Measurements from ENCODE around the gene C17orf114.

Gene C17orf114

DNA sequence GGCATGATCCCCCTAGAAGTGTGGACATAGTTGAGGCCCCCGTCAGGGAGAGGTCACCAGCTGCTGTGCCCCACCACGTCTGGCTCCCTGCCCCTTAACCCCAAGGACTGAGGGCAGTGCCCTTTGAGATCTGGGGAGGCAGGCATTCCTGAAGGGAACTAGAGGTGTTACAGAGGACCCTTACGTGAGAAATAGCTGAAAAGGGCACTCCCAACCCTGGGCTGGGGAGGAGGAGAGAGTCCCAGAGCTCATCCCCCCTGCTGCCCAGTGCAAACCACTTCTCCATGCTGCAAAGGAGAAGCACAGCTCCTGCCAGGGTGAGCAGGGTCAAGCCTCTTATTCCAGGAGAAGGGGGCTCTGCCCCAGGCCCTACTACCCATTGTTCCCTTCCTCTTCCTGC is 20.7 kb upstream of the C17orf114 start:
- no peak for DNase-seq

DNA sequence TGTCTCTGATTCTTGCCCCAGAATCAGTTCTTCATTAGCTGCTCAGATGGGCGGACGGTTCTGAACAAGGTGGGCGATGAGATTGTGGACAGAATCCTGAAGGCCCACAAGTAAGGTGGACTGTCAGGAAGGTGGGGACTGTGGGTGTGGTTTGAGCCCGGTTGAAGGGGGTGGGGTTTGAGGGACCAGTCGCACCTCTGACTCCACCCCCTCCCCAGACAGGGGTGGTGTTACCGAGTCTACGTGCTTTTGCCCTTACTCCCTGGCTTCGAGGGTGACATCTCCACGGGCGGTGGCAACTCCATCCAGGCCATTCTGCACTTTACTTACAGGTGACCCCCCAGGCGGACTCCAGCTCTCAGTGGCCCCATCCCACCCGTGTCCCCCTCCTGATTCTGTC is 16.1 kb upstream of the C17orf114 start:
- DNase-seq = no peak

DNA sequence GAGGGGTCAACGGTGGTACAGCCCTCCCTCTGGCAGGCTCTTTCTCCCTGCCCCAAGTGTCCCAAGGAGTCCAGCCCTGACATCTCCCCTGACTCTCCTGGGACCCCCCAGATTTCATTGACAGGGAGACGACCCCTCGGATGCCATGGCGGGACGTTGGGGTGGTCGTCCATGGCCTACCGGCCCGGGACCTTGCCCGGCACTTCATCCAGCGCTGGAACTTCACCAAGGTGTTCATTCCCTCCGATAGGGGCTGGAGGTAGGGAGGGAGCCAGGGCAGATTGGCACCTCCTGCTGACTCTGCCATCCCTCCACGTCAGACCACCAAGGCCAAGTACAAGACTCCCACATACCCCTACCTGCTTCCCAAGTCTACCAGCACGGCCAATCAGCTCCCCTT is 14.7 kb upstream of the C17orf114 start:
- DNase-seq = no peak

DNA sequence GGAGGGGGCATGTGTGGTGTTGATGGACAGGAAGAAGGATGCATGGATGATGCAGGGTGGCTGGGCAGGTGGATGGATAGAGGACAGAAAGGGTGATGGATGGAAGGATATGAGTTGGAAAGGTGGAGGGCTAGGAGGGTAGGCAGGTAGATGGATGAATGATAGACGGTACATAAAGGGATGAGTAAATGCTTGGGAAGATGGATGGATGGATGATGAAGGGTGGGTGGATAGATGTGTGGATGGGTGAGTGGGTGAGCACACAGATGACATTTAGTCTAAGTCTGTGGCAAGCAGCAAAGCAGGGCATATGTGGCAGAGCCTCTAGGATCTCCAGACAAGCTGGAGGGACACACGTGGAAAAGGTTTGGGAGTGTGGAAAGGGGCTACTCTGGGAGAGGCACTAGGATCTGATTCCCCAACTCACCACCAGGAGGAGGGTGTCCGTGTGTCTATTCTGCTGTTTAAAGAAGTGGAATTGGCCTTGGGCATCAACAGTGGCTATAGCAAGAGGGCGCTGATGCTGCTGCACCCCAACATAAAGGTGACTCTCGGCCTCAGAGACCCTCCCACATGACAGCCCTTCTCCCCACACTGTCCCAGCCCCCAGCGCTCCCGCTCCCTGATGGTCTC is 13.0 kb upstream of the C17orf114 start:
- no peak for DNase-seq

DNA sequence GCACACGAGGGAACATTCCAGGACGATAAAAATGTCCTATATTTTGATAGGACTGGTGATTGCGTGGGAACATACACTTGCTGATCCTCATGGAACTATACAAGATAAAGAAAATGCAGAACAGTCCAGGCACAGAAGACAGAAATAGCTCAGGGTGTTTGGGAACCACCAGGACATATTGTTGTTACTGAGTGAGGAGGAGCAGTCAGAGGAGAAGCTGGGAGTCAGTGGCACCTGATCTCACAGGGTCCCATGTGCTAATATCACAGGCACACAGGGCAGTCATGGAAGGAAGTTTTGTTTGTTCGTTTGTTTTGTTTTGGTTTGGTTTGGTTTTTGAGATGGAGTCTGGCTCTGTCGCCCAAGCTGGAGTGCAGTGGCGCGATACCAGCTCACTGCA is 10.6 kb upstream of the C17orf114 start:
- DNase-seq = no peak

DNA sequence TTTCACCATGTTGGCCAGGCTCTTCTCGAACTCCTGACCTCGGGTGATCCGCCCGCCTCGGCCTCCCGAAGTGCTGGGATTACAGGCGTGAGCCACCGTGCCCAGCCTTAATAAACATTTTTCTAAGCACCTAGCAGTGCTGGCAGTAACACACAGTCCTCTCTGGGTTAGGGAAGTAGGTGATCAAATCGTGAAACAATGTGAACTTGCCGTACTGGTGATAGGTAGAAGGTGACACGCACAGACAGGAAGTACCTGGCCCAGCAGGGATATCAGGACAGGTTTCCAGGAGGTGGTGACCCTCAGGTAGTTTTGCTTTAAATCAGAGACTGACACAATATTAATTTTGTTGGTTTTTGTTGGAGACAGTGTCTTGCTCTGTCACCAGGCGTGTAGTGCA is 9.3 kb upstream of the C17orf114 start:
- DNase-seq = no peak

DNA sequence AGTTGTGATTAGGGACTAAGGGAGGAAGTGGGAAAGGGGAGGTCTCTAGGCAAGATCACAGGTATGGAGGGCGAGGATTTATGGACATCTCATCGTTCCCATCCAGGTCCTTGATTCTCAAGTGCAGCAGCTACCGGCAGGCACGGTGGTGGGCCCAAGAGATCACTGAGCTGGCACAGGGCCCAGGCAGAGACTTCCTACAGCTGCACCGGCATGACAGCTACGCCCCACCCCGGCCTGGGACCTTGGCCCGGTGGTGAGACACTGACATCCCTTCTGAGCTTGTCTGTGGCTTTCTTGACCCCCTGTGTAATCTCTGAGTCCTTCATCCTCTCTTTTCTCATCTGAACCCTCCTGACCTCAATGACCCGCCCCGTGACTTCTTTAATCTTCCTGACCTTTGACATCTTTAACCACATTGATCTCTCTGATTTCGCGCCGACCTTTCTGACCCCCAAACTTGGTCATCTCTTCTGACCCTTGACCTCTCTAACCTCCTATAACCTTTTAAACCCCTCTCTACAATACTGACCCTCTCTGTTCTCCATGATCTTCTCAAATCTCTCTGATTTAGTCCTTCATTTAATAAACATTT is 8.7 kb upstream of the C17orf114 start:
- DNase-seq = no peak

DNA sequence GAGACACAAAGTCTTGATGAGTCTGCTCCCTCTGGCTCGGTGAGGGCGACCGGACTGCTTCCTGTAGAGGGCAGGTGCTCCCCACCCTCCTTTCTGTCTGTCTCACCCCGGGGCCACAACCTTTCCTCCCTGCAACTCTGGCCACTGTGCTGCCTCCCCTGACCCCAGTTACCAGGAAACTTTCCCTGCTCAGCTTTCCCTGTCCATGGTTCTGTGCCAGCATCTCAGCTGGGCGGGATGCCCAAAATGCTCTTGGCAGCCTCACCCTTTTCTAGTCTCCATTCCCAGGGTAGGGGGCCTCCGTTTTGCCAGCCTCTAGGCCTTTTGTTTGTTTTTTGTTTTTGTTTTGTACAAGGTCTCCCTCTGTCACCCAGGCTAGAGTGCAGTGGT is 6.2 kb upstream of the C17orf114 start:
- no peak for DNase-seq

DNA sequence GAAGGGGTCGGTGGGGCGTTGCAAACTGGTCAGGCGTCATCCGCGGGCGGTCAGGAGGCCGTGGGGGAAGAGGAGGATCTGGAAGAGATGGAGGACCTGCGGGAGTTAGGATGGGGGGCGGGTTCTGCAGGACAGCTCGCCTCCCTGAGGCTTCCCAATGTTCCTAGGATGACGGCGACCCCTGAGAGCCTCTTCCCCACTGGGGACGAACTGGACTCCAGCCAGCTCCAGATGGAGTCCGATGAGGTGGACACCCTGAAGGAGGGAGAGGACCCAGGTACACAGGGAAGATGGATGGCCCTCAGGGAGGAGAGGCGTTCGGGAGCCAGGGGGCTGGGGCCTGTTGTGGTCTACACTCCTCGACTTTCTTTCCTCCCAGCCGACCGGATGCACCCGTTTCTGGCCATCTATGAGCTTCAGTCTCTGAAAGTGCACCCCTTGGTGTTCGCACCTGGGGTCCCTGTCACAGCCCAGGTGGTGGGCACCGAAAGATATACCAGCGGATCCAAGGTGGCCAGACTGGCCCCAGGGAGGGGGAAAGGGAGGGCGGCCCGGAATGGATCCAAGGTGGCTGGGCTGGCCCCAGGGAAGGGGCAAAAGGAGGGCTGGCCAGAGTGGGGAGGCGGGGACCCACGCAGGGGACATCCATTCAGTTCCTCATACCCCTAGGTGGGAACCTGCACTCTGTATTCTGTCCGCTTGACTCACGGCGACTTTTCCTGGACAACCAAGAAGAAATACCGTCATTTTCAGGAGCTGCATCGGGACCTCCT is 5.7 kb upstream of the C17orf114 start:
- no peak for DNase-seq

DNA sequence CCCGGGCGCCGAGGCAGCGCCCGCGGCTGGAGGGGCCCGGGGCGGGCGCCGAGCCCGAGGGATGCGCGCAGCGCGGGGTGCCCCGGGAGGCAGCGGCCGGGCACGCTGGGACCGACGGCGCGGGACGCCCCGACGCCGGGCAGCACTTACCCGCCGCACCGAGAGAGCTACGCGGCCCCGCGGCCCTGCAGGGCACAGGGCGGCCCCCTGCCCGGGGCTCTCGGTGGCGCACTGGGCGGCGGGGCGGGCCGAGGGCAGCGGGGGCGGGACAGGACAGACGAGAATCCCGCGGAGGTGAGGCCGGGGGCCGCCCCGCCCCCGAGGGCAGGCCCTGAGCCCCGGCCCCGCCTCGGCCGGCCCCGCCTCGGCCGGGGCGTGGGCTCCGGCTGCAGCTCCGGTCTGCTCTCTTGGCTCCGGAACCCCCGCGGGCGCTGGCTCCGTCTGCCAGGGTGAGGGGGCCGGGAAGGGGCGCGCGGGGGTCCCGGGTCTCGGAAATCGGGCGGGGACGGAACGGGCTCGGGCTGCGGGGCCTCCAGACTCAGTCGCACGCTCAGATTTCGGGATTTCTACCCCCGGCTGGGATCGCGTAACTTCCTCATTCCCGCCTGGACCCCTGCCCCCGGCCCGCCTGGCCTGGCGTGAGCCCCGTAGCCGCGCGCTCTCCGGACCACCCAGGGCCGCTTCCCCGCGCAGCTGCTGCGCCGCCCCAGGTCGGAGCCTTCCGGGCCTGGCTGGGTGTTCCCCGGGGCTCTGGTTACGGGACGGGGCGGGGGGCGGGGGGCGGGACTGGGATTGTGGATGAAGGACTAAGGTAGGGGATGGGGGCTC is 4.9 kb upstream of the C17orf114 start, which contains the start of gene PLD2:
PLD2 (plus strand) TSS at position 376 of the 828 bp plus-strand sequence. CDS start 621 bp downstream, outside the sequence.
- DNase-seq = peak; percentile 63 to 78

DNA sequence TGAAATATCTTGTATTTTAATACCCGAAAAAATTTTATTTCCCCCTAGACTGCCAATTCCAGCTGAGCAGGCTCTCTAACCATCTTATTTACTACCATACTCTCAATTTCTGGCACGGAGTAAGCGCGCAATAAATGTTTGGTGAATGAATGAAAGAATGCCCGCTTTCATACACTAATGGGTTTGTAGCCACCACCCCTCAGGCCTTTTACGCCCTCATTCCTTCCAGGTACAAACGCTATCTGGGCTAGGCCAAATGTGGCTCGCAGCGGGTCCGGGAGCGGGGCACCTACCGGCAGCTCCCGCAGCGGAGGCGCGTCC is 4.3 kb upstream of the C17orf114 start:
- DNase-seq = peak in 1 of 2 experiments; percentile 30

DNA sequence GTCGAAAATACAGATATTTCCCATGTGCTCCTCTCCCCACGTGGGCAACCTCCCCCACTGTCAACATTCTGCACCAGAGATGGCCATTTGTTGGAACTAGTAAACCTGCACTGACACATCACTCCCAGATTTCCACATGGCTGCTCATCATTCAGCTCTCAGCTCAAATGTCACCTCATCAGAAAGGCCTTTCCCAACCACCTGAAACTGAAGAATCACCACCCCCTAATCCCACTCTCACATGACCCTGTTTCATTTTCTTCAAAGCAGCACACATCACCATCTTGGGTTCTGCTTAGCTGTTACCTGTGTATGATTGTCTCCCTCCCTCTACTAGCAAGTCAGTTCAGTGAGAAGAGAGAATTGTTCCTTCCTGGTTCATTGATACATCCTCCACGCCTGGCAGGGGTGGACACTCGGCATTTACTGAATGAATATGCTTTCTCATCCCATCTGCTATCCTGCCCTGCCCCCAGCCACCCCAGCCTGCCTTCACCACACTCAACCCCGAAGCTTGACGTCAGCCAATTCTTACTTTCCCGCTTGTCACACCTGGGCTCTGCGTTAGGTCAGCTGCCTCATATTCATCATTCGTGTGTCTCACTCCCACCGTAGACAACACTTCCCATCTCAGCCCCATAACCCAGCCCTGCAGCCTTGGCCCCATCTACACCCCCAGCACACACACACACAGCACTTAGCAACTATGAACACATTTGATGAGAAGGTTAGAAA is 1.5 kb downstream of the C17orf114 start:
- DNase-seq = no peak

DNA sequence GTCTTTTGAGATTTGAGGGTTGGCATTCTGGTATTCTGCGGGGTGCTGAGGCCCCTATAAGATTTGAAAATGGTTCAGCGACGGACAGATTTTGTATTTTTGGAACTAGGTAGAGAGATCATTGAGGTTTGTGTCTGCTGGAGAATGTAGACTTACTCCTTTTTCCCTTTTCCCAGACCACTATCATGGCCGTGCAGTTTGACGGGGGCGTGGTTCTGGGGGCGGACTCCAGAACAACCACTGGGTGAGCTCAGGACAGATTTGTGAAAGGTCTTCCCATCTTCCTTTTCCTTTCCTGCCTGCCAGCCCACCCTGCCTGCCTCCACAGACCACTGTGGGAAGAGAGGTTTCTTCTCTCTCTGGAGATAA is 5.6 kb downstream of the C17orf114 start:
- no peak for DNase-seq

DNA sequence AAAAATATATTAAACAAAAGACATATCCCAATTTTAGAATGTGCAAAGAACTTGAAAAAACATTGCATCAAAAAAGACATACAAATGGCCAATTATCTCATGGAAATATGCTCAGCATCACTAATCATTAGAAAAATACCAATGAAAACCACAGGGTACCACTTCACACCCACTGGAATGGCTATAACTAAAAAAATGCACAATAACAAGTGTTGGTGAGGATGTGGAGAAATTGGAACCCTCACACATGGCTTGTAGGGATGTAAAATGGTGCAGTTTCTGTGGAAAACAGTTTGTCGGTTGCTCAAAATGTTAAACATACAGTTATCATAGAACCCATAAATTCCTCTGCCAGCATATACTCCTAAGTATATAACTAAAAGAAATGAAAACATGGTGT is 7.0 kb downstream of the C17orf114 start:
- no peak for DNase-seq

DNA sequence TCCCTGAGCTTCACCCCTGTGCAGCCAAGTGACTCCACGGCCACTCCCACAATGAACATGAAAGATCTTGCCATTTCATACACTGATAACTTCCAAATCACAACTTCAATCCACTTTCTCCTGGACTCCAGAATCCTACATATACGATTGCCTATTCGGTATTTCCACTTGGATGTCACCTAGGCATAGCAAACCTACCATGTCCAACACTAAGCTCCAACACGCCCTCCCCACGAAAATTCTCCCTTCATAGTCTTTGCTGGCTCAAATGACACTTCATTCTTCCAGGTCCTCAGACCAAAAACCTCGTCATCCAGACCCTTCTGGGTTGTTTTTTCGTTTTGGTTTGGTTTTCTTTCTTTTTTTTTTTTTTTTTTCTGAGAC is 11.4 kb downstream of the C17orf114 start:
- no peak for DNase-seq

DNA sequence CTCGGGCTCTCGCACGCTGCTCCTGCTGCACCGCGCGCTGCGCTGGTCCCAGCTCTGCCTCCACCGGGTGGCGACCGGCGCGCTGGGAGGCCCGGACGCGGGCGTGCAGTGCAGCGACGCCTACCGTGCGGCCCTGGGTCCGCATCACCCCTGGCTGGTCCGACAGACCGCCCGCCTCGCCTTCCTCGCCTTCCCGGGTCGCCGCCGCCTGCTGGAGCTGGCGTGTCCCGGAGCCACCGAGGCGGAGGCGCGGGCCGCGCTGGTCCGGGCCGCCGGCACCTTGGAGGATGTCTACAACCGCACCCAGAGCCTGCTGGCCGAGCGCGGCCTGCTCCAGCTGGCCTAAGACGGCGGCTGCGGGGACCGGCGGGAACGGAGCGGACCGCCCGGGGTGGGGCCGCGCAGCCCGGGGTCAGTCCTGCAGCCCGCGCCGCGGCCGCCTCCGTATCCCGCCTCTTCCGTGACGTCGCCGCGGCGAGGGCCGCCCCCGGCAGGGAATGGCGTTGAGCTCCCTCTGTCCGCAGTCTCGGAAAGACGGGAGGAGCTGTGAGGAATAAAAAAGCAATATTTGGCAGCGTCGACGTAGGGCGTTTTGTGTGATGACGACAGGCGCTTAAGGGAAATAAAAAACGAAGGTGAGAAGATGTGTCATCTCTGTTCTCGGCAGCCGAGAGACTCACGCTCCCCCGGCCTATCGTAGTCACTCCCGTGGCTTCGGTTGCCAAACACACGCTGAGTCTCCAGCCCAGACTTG is 12.0 kb downstream of the C17orf114 start:
- peak; percentile 58 to 75 for DNase-seq

DNA sequence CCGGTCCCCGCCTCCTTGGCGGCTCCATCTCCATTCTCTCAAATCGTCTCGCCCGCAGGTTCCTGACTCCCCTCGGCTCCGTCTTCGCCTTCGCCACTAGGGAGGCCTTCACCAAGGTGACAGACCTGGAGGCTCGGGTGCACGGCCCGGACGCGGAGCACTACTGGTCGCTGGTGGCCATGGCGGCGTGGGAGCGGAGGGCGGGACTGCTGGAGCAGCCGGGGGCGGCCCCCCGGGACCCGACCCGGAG is 12.5 kb downstream of the C17orf114 start:
- DNase-seq = no peak

DNA sequence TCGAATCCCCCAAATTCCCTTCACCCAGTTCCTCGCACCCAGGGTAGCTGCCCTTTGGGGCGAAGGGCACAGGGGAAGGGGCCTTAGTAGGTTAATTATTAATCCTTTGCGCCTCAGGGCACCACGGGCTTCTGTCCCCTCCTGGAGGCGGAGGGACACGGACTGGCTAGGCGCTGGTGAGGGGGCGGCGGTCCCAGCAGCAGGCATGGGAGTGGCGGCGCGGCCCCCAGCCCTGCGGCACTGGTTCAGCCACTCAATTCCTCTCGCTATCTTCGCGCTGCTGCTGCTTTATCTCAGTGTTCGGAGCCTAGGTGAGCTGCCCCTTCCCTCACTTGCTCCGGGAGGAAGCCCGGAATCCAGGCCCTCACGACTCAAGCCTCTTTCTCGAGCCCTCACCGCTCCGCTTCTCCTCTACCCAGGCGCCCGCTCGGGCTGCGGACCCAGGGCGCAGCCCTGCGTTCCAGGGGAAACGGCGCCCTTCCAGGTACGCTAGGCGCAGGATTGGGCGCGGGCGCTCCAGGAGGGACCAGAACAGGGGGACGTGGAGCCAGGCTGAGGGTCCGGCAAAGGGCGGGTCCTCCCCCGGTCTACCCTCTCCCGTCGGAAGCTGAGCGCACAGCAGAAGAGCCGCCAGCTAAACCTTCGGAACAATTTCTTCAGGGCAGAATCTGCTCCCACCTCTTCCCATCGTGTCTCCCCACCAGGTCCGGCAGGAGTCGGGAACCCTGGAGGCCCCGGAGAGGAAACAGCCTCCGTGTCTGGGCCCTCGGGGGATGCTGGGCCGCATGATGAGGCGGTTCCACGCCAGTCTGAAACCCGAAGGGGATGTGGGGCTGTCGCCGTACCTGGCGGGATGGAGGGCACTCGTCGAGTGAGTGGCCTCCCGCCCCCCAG is 13.1 kb downstream of the C17orf114 start, which contains the start of gene GLTPD2:
GLTPD2 (plus strand) TSS at position 158 of the 894 bp plus-strand sequence; CDS start at position 206, 48 bp downstream.
- DNase-seq = no peak

DNA sequence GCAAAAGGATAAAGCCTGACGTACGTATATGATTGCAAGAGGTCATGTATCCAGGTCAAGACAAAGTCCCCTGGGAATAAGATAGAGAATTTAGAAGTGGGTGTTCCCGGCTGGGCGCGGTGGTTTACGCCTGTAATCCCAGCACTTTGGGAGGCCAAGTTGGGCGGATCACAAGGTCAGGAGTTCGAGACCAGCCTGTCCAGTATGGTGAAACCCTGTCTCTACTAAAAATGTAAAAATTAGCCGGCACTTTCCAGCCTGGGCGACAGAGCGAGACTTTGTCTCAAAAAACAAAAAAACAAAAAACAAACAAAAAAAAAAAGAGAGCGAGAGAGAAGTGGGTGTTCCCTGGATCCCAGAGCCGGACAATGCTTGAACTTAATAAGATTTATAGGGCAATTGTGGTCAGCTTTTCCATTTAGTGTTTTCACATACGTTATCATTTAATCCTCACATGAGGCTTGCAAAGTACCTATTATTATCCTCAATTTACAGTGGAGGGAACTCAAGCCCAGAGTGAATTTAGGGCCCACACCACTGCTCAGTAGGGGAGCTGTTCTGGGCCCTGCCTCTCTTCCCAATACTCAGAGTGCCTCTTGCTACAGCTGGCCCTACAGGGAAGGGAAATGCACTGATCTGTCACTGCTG is 13.8 kb downstream of the C17orf114 start:
- no peak for DNase-seq

DNA sequence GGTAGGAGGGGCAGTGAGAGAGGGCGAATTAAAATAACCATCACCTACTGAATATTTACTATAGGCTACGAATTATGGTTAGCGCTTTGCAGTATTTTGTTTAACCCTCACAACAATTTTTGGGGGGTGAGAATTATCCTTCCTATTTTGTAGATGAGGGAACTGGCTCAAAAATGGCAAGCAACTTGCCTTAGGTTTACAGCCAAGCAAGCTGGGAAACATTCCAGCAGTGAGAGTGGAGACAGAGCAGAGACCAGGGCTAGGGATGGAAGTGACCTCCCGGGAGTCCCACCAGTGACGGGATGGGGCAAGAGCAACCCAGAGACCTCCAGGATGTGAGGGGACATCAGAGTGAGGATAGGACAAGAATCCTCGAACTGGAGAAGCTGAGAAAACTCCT is 15.6 kb downstream of the C17orf114 start:
- DNase-seq = no peak

DNA sequence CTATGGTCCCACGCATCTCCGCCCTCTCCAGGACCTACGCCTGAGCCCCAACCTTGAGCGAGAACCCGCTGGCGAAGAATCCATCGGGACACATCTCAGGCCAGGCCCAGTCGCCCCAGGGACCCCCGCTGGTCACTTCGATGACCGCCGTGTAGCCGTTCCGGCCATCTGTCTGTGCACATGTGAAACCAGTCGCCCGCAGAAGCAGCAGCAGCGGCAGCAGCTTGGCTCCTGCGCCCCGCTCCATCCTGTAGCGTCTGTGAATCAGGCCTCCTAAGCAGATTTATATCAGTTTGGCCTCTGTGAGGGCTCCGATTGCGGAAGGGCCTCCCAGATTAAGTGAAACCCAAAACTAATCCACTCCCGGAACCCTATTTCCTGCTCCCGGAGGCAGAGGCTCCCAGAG is 16.0 kb downstream of the C17orf114 start, which contains the start of gene VMO1:
VMO1 (minus strand) TSS at position 259 of the 406 bp plus-strand sequence; CDS start at position 247, 12 bp downstream.
- DNase-seq = no peak

Data from NCI-H2081 (cell line).